WTC11 (cell line): Measurements from ENCODE around the gene PITHD1. TPM values are rescaled to one million over a fixed set of nuclear protein-coding genes. Genes with fewer than 3 reads are reported as not detected.
A peak's percentile ranks its signal among the peaks of the same experiment; 100 is the strongest.

Experiments
- ATAC-seq: fragments of 200-7000 bp; cut with Tn5 transposase; 2 replicates; pipeline ENCODE4 v1.10.0; 2021; ENCODE audit warnings: mild to moderate bottlenecking, moderate library complexity
- CTCF ChIA-PET: fragments of 300-600 bp; sonication (Branson Sonifier 250); formaldehyde crosslinking; loops from one replicate; lab custom pipeline; 2021; ENCODE audit warnings: antibody characterized with exemption; lab: Charles Lee
- POLR2A ChIA-PET: fragments of 350-600 bp; sonication (Branson Sonifier 250); formaldehyde crosslinking; loops from one replicate; lab custom pipeline; 2021; ENCODE audit warnings: antibody characterized with exemption; lab: Charles Lee
- DNase-seq: peaks from one replicate; pipeline ENCODE4 v3.0.0; 2021; ENCODE audit warnings: low spot score
- H3K27ac Mint-ChIP-seq: 2 replicates; pipeline ENCODE4 v1.8.0; 2021; ENCODE audit warnings: mixed read lengths
- H3K27me3 Mint-ChIP-seq: 2 replicates; pipeline ENCODE4 v1.8.0; 2021; ENCODE audit warnings: low read depth, mild to moderate bottlenecking, moderate library complexity, mixed read lengths
- H3K36me3 Mint-ChIP-seq: 2 replicates; pipeline ENCODE4 v1.8.0; 2021; ENCODE audit warnings: mixed read lengths
- H3K4me1 Mint-ChIP-seq: 2 replicates; pipeline ENCODE4 v1.8.0; 2022; ENCODE audit warnings: mixed read lengths
- H3K4me3 Mint-ChIP-seq: 2 replicates; pipeline ENCODE4 v1.8.0; 2021; ENCODE audit warnings: mild to moderate bottlenecking, moderate library complexity, mixed read lengths
- H3K9me3 Mint-ChIP-seq: 2 replicates; pipeline ENCODE4 v1.8.0; 2021; ENCODE audit warnings: mixed read lengths
- CREB1 ChIP-seq: sonication (generic); formaldehyde crosslinking; IDR thresholded peaks from 2 replicates; pipeline ENCODE4 v1.8.0; 2023; ENCODE audit warnings: mild to moderate bottlenecking, missing genetic modification reagents
- CREM ChIP-seq: sonication (generic); formaldehyde crosslinking; IDR thresholded peaks from 2 replicates; pipeline ENCODE4 v1.8.1; 2022; ENCODE audit warnings: mild to moderate bottlenecking, missing genetic modification reagents, moderate library complexity
- ELF4 ChIP-seq: sonication (generic); formaldehyde crosslinking; IDR thresholded peaks from 2 replicates; pipeline ENCODE4 v1.8.1; 2022; ENCODE audit warnings: low read depth, mild to moderate bottlenecking, moderate library complexity, missing genetic modification reagents
- ESRRA ChIP-seq: sonication (generic); formaldehyde crosslinking; IDR thresholded peaks from 2 replicates; pipeline ENCODE4 v1.8.1; 2022; ENCODE audit warnings: mild to moderate bottlenecking, missing genetic modification reagents, borderline replicate concordance
- FOXK1 ChIP-seq: sonication (generic); formaldehyde crosslinking; IDR thresholded peaks from 2 replicates; pipeline ENCODE4 v1.8.0; 2022; ENCODE audit warnings: mild to moderate bottlenecking, moderate library complexity, missing genetic modification reagents
- JAZF1 ChIP-seq: fragments of 250-450 bp; sonication (Bioruptor Pico); IDR thresholded peaks from 2 replicates; pipeline ENCODE4 v1.9.0; 2021; ENCODE audit warnings: moderate library complexity, mild to moderate bottlenecking, inconsistent platforms
- NFYB ChIP-seq: sonication (generic); formaldehyde crosslinking; conservative IDR thresholded peaks from 2 replicates; pipeline ENCODE4 v1.8.0; 2022; ENCODE audit warnings: low read depth, missing genetic modification reagents
- NR2C2 ChIP-seq: sonication (generic); formaldehyde crosslinking; IDR thresholded peaks from 2 replicates; pipeline ENCODE4 v1.8.0; 2022; ENCODE audit warnings: mild to moderate bottlenecking, missing genetic modification reagents
- OVOL2 ChIP-seq: fragments of 250-450 bp; sonication (Bioruptor Pico); IDR thresholded peaks from 2 replicates; pipeline ENCODE4 v1.9.0; 2021; ENCODE audit warnings: mild to moderate bottlenecking, borderline replicate concordance
- SP1 ChIP-seq: sonication (generic); formaldehyde crosslinking; conservative IDR thresholded peaks from 2 replicates; pipeline ENCODE4 v1.8.1; 2022; ENCODE audit warnings: missing genetic modification reagents
- ZNF138 ChIP-seq: sonication (generic); formaldehyde crosslinking; conservative IDR thresholded peaks from 2 replicates; pipeline ENCODE4 v1.8.1; 2022; ENCODE audit warnings: mild to moderate bottlenecking, moderate library complexity, missing genetic modification reagents
- ZNF219 ChIP-seq: sonication (generic); formaldehyde crosslinking; IDR thresholded peaks from 2 replicates; pipeline ENCODE4 v1.8.0; 2023; ENCODE audit warnings: missing genetic modification reagents, mild to moderate bottlenecking, borderline replicate concordance
- ZNF416 ChIP-seq: fragments of 250-450 bp; sonication (Bioruptor Pico); IDR thresholded peaks from 2 replicates; pipeline ENCODE4 v1.9.0; 2021; ENCODE audit warnings: mild to moderate bottlenecking, inconsistent platforms
- ZNF423 ChIP-seq: fragments of 250-450 bp; sonication (Bioruptor Pico); IDR thresholded peaks from 2 replicates; pipeline ENCODE4 v2.1.2; 2022; ENCODE audit warnings: mild to moderate bottlenecking, moderate library complexity
- total RNA-seq: library from RNA; stranded (reverse); gene quantifications from 3 replicates; pipeline ENCODE4 v1.2.3, GENCODE V29; 2021
- TF ChIP-seq, protein P1 (sequence below): sonication (generic); formaldehyde crosslinking; IDR thresholded peaks from 2 replicates; pipeline ENCODE4 v1.8.0; 2022; ENCODE audit warnings: mild to moderate bottlenecking, missing genetic modification reagents
- TF ChIP-seq, protein P2 (sequence below): sonication (generic); formaldehyde crosslinking; IDR thresholded peaks from 2 replicates; pipeline ENCODE4 v1.8.1; 2023; ENCODE audit warnings: mild to moderate bottlenecking, moderate library complexity, missing genetic modification reagents
- TF ChIP-seq, protein P3 (sequence below): sonication (generic); formaldehyde crosslinking; IDR thresholded peaks from 2 replicates; pipeline ENCODE4 v1.8.1; 2022; ENCODE audit warnings: missing genetic modification reagents, borderline replicate concordance

The PITHD1 gene
- total RNA-seq, 1 experiment from 2014 or later = 66.2 TPM

DNA sequence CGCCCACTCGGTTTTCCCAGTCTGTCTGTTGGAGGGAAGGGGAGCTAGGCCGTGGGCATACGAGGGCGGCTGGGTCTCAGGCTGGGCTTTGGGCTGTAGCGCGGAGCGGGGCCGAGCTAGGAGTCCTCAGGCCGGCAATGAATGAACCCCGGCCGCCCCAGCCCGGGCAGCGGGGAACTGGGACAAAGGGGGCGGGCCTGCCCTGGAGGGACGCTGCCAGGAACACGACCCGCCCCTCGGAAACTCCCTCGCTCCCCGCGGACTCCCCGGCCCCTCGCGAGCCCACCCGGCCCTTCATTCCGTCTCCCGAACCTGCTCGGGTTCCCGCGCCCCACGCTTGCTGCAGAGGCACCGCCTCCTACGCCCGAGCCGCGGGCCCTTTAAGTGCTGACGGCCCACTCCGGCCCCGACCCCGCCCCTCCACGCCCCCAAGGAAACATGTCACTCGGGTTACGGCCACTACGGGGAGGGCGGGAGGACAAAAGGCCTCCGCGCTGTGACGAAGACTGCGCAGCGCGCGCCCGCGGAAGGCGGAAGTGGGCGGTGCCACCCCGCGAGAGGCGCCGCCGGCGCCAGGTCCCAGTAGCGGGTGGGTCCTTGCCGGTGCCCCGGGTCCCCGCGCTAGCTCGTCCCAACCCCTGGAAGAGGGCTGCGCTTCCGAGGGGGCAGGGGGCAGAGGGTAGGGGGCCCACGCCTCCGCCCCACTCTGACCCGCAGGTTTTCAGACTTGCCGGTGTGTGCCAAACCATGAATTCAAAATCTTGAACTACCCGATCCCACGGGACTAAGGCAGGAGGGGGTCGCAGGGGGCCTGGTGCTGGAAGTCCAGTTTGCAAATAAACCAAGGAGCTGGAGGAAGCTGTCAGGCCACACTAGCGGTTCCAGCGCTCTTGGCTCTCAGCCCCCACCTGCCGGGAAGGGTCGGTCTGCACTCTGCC is 22.5 kb downstream of the PITHD1 start, which contains the start of gene GALE (continued):
- TF ChIP-seq ZNF423 (CRISPR knock-in tag) (no peak), FOXK1 (CRISPR knock-in tag) (peak; percentile 65; the same call in 1 of the 2 replicates), SP1 (CRISPR knock-in tag) (peak; percentile 98), ZNF416 (CRISPR knock-in tag) (no peak), CREM (0 out of 2 replicates have a peak, but pooled peaks have one; percentile 67), ESRRA (CRISPR knock-in tag) (0 out of 2 replicates have a peak, but pooled peaks have one; percentile 30)
- TF ChIP-seq, protein P1, sequence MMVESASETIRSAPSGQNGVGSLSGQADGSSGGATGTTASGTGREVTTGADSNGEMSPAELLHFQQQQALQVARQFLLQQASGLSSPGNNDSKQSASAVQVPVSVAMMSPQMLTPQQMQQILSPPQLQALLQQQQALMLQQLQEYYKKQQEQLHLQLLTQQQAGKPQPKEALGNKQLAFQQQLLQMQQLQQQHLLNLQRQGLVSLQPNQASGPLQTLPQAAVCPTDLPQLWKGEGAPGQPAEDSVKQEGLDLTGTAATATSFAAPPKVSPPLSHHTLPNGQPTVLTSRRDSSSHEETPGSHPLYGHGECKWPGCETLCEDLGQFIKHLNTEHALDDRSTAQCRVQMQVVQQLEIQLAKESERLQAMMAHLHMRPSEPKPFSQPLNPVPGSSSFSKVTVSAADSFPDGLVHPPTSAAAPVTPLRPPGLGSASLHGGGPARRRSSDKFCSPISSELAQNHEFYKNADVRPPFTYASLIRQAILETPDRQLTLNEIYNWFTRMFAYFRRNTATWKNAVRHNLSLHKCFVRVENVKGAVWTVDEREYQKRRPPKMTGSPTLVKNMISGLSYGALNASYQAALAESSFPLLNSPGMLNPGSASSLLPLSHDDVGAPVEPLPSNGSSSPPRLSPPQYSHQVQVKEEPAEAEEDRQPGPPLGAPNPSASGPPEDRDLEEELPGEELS = peak; percentile 69; the same call in 1 of the 2 replicates
- TF ChIP-seq, protein P2, sequence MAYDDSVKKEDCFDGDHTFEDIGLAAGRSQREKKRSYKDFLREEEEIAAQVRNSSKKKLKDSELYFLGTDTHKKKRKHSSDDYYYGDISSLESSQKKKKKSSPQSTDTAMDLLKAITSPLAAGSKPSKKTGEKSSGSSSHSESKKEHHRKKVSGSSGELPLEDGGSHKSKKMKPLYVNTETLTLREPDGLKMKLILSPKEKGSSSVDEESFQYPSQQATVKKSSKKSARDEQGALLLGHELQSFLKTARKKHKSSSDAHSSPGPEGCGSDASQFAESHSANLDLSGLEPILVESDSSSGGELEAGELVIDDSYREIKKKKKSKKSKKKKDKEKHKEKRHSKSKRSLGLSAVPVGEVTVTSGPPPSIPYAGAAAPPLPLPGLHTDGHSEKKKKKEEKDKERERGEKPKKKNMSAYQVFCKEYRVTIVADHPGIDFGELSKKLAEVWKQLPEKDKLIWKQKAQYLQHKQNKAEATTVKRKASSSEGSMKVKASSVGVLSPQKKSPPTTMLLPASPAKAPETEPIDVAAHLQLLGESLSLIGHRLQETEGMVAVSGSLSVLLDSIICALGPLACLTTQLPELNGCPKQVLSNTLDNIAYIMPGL = peak; percentile 67; the same call in 1 of the 2 replicates

DNA sequence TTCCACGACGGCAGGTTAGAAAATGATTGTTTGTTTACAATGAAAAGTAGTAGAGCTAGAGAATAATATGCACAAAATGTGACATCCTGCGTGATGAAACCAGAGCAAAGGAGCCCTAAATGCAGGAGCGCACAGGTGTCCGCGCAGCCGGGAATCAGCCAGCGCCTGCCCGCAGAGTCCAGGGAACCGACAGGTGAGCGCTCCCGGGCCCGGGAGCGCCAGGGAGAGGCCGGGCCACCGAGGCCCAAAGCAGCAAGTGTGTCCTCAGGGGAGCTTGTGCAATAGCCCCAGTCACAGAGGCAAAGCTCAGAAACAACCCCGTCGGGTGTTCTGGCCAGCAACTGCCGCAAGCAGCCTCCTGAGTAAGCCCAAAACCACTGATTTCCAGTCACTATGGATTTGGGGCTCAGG is 23.1 kb downstream of the PITHD1 start:
- Mint-ChIP-seq H3K4me1 (peaks cover 14% of the 10 kb centered on the region), H3K9me3 (no peaks in the 10 kb centered on the region), H3K4me3 (peak overlapping the region; percentile 96), H3K36me3 (peaks cover 10% of the 10 kb centered on the region; the same call in 1 of the 2 replicates), H3K27me3 (peaks cover 17% of the 10 kb centered on the region), H3K27ac (0 out of 2 replicates have a peak overlapping the region, but pooled peaks have one; percentile 26)
- ChIA-PET POLR2A (interaction anchor here (0.5 to 1.6 kb wide), 3 partner anchors 9 to 501 kb away, joined by 3 to 5 read pairs (median 5); partner anchors contain the start of gene PITHD1), CTCF (interaction anchor here (1.0 to 7.8 kb wide), 9 partner anchors 8 to 294 kb away, joined by 3 to 109 read pairs (median 6); partner anchors contain the start of genes FUCA1, LYPLA2 and PITHD1)
- peak; percentile 35 for DNase-seq
- TF ChIP-seq OVOL2 (CRISPR knock-in tag) (no peak), FOXK1 (CRISPR knock-in tag) (no peak), NR2C2 (CRISPR knock-in tag) (no peak), JAZF1 (CRISPR knock-in tag) (no peak), ELF4 (CRISPR knock-in tag) (no peak), ZNF138 (CRISPR knock-in tag) (no peak), ZNF423 (CRISPR knock-in tag) (no peak), NFYB (no peak), CREB1 (no peak), ZNF219 (CRISPR knock-in tag) (no peak)
- TF ChIP-seq, protein P3, sequence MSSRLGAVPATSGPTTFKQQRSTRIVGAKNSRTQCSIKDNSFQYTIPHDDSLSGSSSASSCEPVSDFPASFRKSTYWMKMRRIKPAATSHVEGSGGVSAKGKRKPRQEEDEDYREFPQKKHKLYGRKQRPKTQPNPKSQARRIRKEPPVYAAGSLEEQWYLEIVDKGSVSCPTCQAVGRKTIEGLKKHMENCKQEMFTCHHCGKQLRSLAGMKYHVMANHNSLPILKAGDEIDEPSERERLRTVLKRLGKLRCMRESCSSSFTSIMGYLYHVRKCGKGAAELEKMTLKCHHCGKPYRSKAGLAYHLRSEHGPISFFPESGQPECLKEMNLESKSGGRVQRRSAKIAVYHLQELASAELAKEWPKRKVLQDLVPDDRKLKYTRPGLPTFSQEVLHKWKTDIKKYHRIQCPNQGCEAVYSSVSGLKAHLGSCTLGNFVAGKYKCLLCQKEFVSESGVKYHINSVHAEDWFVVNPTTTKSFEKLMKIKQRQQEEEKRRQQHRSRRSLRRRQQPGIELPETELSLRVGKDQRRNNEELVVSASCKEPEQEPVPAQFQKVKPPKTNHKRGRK = no peak
- TF ChIP-seq, protein P2 = no peak
- ATAC-seq = 0 out of 2 replicates have a peak, but pooled peaks have one; percentile 1
